GM12892 (cell line): ENCODE data around the gene CD300LF.

Experiments used
- POLR2A ChIP-seq: IDR thresholded peaks from 2 replicates; pipeline ENCODE4 v1.6.1; 2011; ENCODE audit warnings: low read depth, low read length, control low read depth
- POLR2AphosphoS5 ChIP-seq: IDR thresholded peaks from 2 replicates; pipeline ENCODE4 v1.6.1; 2011; ENCODE audit warnings: low read depth, low read length, control low read depth
- TAF1 ChIP-seq: IDR thresholded peaks from 2 replicates; pipeline ENCODE4 v1.6.1; 2011; ENCODE audit warnings: low read depth, mild to moderate bottlenecking, control low read depth, low read length, borderline replicate concordance

- TF ChIP-seq POLR2A: no peak
- TF ChIP-seq POLR2AphosphoS5: no peak
- TF ChIP-seq TAF1: no peak
These were observed 42.1 kb upstream of the CD300LF start for GRCh38 chr17:74754832-74755231.
